Measurements from ENCODE around the gene PRDM8. TPM values are rescaled to one million over a fixed set of nuclear protein-coding genes. Genes with fewer than 3 reads are reported as not detected.

PRDM8 gene
- total and polyA plus RNA-seq, 2 of the 4 experiments (the other 2 are of a cell fraction) = 5.7 to 15.8 TPM

GRCh38 chr4:80209340-80209701 lies 12.0 kb downstream of the PRDM8 start:
- BruUV-seq (replicated peaks) = no TSS peak
- intact Hi-C loops (cut with micrococcal nuclease) (loop anchor here (10.0 kb wide), 1 partner anchor 635 kb away; no protein-coding TSS in a partner anchor), dilution Hi-C loops (cut with HindIII; ENCODE audit: low sequenced_read_pairs, unreplicated experiment) (no loop called here), in situ Hi-C loops (cut with MboI; ENCODE audit: low sequenced_read_pairs) (loop anchor here (25.0 kb wide), 1 partner anchor 1172 kb away; no protein-coding TSS in a partner anchor)
- no peak overlapping the region for H2BK120ac ChIP-seq (ENCODE audit: low read depth, low read length)
- no peak overlapping the region for H2BK20ac ChIP-seq (ENCODE audit: low read depth, low read length)
- H3K23ac ChIP-seq (ENCODE audit: low read depth, low read length) = no peak overlapping the region
- no peak overlapping the region for H3K18ac ChIP-seq (ENCODE audit: low read depth, low read length)
- no peak overlapping the region for H3K56ac ChIP-seq (ENCODE audit: extremely low read depth, insufficient read depth, low read length)
- DNase-seq (no peak), ATAC-seq (ENCODE audit: low read depth) (no peak)
- H3K4me1 ChIP-seq (ENCODE audit: control insufficient read depth, insufficient read depth, low read length) = peaks cover 7% of the 10 kb centered on the region
- H3K9me1 ChIP-seq (ENCODE audit: insufficient read depth, low read length) = peaks cover 13% of the 10 kb centered on the region
- H3K4me2 ChIP-seq (ENCODE audit: low read depth, low read length) = no peak overlapping the region
- no peaks in the 10 kb centered on the region for H4K20me1 ChIP-seq (ENCODE audit: insufficient read depth, low read length)
- no peak overlapping the region for H3K4me3 ChIP-seq (ENCODE audit: insufficient read depth, low read depth, low read length)
- no peak overlapping the region for H4K8ac ChIP-seq (ENCODE audit: low read depth in 2 of 2, low read length in 2 of 2)
- no peak overlapping the region for H2BK5ac ChIP-seq (ENCODE audit: low read depth, low read length, poor library complexity, severe bottlenecking)
- no peak overlapping the region for H3K9ac ChIP-seq (ENCODE audit: low read depth, low read length)
- H4K91ac ChIP-seq (ENCODE audit: insufficient read depth, low read depth, low read length) = no peak overlapping the region
- TF ChIP-seq MAZ (IDR thresholded peaks at IDR 0.05; ENCODE audit: borderline replicate concordance, low read depth, low read length) = no peak
- no peak for TF ChIP-seq MXI1 (IDR thresholded peaks at IDR 0.05; ENCODE audit: borderline replicate concordance, low read depth, low read length)
- no peak for TF ChIP-seq BHLHE40 (IDR thresholded peaks at IDR 0.05; ENCODE audit: low read depth, low read length)
- no peak for TF ChIP-seq ELK1 (IDR thresholded peaks at IDR 0.05; ENCODE audit: borderline replicate concordance, low read depth, low read length)
- TF ChIP-seq SMC3 (IDR thresholded peaks at IDR 0.05; ENCODE audit: low read depth, low read length) = no peak
- TF ChIP-seq NFE2L2 (IDR thresholded peaks at IDR 0.05; ENCODE audit: low read depth, low read length) = no peak
- no peak for TF ChIP-seq CHD1 (IDR thresholded peaks at IDR 0.05; ENCODE audit: low read depth, low read length)
- no peak for TF ChIP-seq MAFK (IDR thresholded peaks at IDR 0.05; ENCODE audit: low read depth, low read length)
- no peak for TF ChIP-seq CEBPB (IDR thresholded peaks at IDR 0.05; ENCODE audit: low read depth, low read length)
- no peak for TF ChIP-seq RFX5 (IDR thresholded peaks at IDR 0.05; ENCODE audit: low read depth, low read length)
- no peak for TF ChIP-seq POLR2A (IDR thresholded peaks at IDR 0.05; ENCODE audit: low read depth, low read length)
- no peak for TF ChIP-seq RAD21 (IDR thresholded peaks at IDR 0.05; ENCODE audit: low read length)
- no peak for TF ChIP-seq CTCF (conservative IDR thresholded peaks at IDR 0.05; ENCODE audit: low read depth, low read length)
- no peak for TF ChIP-seq RCOR1 (IDR thresholded peaks at IDR 0.05; ENCODE audit: insufficient replicate concordance, low read length)
- no peak for TF ChIP-seq USF2 (IDR thresholded peaks at IDR 0.05; ENCODE audit: low read depth, low read length)
- no peak overlapping the region for H2BK15ac ChIP-seq (ENCODE audit: low read depth, low read length)
- no CpG with 5 or more reads among the region's 2 CpGs for WGBS, 2 experiments (ENCODE audit: extremely low coverage in 2 of 2, insufficient read length in 1 of 2)
- no peak overlapping the region for H2AFZ ChIP-seq (replicated peaks; ENCODE audit: low read length, poor library complexity)
- no peak overlapping the region for H3K27ac ChIP-seq (ENCODE audit: insufficient read depth, low read length)
- no peak overlapping the region for H3K4ac ChIP-seq (ENCODE audit: low read depth, low read length)
- no peaks in the 10 kb centered on the region for H3K27me3 ChIP-seq (ENCODE audit: control insufficient read depth, insufficient read depth, low read length)
- no peaks in the 10 kb centered on the region for H3K36me3 ChIP-seq (ENCODE audit: control insufficient read depth, insufficient read depth, low read length)
- no peak overlapping the region for H4K5ac ChIP-seq (ENCODE audit: low read depth, low read length)
- H2AK9ac ChIP-seq (replicated peaks; ENCODE audit: low read depth, low read length, poor library complexity) = no peak overlapping the region
- H3K79me1 ChIP-seq (ENCODE audit: low read depth in 1 of 2, low read length in 2 of 2) = peaks cover 0 to 22% of the 10 kb centered on the region in 2 experiments; a peak in 2 of 4 replicates
- H3K9me3 ChIP-seq (ENCODE audit: control insufficient read depth, insufficient read depth, low read length) = no peaks in the 10 kb centered on the region
- ChIA-PET CTCF (no interaction called here), POLR2A (ENCODE audit: unreplicated experiment) (interaction anchor here (1.0 kb wide), 1 partner anchor 57 kb away, joined by 3 read pairs; the partner anchor contains the start of gene FGF5)
- H3K14ac ChIP-seq (replicated peaks; ENCODE audit: low read depth, low read length) = no peak overlapping the region
- no peak overlapping the region for H2AK5ac ChIP-seq (ENCODE audit: low read depth, low read length)
